Activated CD4-positive, CD25-positive, alpha-beta regulatory T cell treated with anti-CD3 and anti-CD28 coated beads, Interleukin-2, amount 50 U/mL, for 16 hours (primary cell): ENCODE results near the gene JUND.

Source experiments
- DNase-seq: peaks from one replicate; pipeline ENCODE4 v3.0.0-alpha.2; 2020; ENCODE audit warnings: low read depth, low spot score

The JUND gene

DNA sequence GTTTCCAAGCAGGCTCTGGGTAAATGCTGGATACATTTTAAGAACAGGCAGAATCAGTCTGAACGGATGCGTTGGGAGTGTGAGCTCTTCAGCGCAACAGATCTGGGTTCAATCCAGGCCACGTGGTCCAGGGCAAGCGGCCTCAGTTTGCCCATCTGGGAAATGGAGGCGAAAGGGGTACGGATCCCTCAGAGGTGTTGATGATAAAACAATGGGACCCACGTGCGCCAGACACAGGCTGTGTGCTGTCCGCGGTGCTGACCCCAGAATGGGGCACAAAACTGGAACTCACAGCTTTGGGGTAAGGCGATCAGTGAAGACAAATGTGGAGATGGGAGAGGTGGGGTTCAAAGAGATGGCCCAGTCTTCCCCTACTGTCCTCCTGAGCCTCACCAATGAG, 42.1 kb downstream of the JUND start:
- no peak for DNase-seq

DNA sequence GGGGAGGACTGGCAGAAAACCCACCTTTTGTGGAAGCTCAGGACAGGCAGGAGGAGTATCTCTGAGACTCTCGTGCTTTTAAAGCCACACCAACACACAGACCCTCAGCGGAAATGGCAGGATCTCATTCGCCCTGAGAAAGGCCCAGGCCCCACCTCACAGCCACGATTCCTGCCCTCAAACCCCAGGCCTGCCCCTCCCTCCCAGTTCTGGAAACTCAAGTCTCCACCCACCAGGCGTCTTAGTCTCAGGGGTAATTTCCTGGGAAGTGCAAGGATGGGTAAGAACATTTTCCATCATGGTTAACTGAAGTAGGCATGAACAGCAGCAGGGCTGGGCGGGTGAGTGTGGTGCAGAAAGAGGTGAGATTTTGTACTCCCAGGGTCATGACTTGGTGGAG, 47.2 kb downstream of the JUND start:
- DNase-seq = no peak

DNA sequence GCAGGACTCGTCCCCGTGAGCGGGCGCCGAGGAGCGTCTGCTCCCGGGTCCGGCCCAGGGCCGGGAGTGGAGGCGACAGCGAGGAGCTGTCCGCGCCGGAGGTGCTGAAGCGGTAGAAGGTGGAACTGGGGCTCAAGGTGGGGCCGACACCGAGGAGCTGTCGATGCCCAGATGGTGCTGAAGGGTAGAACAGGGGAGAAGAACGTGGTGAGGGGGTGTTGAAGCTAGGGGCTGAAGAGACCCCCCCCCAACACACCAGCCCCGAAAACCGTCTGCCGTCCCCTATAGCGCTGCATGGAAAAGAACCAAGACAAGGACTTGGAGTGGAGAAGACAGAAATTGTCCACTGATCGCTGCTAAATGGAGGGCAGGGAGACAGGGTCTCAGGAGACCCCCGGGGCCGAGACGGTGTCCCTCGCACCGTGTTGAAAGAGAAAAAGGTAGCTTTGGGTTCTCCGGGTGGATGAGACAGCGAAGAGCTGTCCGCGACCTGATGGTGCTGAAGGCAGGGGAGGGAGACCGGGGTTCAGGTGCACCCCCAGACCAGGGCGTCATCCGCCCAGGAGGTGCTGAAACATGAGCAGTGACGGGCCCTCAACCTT, 48.1 kb downstream of the JUND start:
- DNase-seq = no peak

DNA sequence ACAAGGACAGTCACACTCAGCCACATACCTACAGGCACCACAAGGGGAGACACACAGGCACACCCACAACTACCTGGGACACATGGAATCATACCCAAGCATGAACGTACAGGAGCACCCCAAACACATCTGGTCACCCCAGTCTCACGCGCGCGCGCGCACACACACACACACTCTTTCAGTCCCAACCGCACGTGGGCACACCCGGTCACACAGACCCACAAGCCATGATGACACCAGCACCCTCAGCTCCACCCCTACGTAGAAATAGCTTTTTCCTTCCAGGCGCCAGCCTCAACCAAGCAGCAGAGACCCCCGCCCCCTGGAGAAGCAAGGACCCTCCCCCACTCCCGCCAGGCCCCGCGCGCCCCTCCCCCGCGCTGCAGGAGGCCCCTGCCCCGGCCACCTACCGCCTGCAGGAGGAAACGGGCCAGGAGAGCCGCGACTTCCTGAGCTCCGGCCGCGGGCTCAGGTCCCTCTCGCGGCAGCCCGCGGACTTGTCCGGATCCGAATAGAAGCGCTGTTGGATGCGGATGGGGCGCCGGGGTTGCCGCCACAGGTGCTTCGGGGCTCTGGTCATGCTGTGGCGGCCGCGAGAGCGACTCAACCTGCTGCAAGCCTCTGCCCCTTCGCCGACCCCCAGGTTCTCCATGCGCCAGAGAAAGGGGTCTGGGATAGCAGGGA, 48.7 kb downstream of the JUND start:
- DNase-seq = no peak

DNA sequence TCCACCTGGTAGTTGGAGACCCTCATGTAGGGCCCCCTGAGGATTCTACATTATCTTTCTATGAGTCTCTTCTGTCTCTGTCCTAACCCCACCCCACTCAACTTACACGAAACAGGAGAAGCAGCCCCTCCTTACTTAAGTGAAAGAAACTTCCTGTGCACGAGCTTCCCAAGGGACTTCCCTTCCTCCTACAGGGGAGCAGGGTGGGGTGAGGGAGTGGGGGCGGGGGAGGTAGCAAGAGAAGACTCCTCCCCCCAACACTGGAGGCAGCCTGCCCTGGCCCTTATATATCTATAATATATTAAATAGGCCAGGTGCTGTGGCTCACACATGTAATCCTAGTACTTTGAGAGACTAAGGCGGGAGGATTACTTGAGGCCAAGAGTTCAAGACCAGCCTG, 49.6 kb downstream of the JUND start:
- DNase-seq = no peak

DNA sequence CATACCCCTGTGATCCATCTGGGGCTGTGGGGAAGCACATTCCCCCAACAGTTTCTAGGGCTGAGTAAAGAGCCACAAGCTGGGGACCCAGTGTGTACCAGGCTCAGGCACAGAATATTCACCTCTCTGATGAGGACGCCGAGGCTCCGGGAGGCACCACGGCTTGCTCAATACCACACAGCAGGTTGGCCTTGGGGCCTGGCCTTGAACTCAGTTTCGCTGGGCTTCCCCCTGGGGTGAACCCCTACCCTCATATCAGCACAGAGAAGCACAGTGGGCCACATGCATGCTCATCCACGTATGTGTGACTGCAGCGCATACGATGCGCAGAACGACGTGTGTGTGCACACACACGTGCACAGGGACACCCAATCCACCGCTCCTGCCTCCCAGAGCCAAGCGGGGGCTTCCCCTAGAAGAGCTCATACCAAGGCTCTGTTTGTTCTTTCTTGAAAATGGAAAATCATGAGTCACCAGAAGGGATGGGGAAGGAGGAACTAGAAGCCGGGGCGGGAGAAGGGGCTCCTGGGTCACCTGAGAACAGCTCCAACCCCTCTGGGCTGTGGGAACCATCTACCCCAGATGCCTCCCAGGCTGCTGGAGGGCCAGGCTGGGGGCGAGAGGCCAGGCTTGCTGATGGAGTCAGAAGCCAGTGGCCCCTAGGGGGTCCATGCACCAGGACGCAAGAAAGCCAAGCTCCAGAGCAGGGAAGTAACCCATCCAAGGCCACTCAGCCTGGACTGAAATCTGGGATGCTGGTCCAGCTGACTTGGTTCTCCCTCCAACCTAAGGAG, 50.3 kb downstream of the JUND start:
- DNase-seq = no peak

DNA sequence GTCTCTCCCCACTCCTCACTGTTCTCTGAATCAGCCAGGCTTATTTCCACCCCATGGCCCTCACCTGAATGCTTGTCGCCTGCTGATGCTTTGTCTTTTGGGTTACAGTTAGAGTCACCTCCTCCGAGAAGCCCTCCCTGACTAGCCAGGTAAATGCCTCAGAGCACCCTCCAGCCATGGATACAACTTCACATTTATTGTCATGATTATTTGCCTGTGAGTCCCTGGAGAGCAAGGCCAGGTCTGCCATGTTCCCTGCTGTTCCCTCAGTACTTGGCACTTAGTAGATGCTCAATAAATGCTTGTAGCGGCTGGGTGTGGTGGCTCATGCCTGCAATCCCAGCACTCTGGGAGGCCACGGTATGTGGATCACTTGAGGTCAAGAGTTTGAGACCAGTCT, 51.5 kb downstream of the JUND start:
- DNase-seq = no peak
